Liver (tissue), 3 donors: ENCODE results near the gene MEAK7.

ENCODE experiments used
- FOXA1 ChIP-seq: IDR thresholded peaks from 2 replicates; pipeline ENCODE4 v1.6.1; 2016; ENCODE audit warnings: antibody characterized with exemption
- JUND ChIP-seq, 2 donors: IDR thresholded peaks; 2 replicates each; pipeline ENCODE4 v1.6.1; 2016; ENCODE audit warnings: antibody characterized with exemption in 2 of 2
- RAD21 ChIP-seq, 2 donors: IDR thresholded peaks; 2 replicates each; pipeline ENCODE4 v1.6.1; 2016; ENCODE audit warnings: antibody characterized with exemption in 2 of 2, mild to moderate bottlenecking in 2 of 2
- TAF1 ChIP-seq: conservative IDR thresholded peaks from 2 replicates; pipeline ENCODE4 v1.6.1; 2016; ENCODE audit warnings: antibody characterized with exemption, mild to moderate bottlenecking
- TF ChIP-seq, protein P1 (sequence below): IDR thresholded peaks from 2 replicates; pipeline ENCODE4 v1.6.1; 2016; ENCODE audit warnings: antibody characterized with exemption, mild to moderate bottlenecking
- TF ChIP-seq, protein P2 (sequence below): fragments of 150-350 bp; IDR thresholded peaks from 2 replicates; pipeline ENCODE4 v1.5.1; 2017; ENCODE audit warnings: improper control_type of control experiment, low read depth, low read length; ENCODE audit not compliant: missing input control
- TF ChIP-seq, protein P3 (sequence below): IDR thresholded peaks from 2 replicates; pipeline ENCODE4 v1.6.1; 2016; ENCODE audit warnings: antibody characterized with exemption
- TF ChIP-seq, protein P4 (sequence below): IDR thresholded peaks from 2 replicates; pipeline ENCODE4 v1.6.1; 2016; ENCODE audit warnings: antibody characterized with exemption
- donor health status: healthy.
- donor health status: healthy.

DNA sequence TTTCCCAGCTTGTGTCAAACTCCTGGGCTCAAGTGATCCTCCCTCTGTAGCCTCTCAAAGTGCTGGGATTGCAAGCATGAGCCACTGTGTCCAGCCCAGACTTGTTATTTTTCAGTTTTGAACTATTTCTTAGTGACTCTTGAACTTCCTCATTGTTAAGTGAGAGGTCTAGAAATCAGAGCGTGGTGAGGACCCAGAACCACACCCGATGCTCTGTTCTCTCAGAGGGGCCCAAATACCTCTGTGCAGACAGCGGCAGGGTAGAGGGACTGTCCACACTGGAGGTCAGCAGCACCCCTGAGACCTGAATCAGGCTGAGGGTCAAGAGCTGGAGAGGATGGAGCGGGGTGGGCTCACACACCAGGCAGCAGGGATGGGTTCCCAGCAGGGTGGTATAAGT lies 47.7 kb upstream of the MEAK7 start:
- TF ChIP-seq, protein P1, sequence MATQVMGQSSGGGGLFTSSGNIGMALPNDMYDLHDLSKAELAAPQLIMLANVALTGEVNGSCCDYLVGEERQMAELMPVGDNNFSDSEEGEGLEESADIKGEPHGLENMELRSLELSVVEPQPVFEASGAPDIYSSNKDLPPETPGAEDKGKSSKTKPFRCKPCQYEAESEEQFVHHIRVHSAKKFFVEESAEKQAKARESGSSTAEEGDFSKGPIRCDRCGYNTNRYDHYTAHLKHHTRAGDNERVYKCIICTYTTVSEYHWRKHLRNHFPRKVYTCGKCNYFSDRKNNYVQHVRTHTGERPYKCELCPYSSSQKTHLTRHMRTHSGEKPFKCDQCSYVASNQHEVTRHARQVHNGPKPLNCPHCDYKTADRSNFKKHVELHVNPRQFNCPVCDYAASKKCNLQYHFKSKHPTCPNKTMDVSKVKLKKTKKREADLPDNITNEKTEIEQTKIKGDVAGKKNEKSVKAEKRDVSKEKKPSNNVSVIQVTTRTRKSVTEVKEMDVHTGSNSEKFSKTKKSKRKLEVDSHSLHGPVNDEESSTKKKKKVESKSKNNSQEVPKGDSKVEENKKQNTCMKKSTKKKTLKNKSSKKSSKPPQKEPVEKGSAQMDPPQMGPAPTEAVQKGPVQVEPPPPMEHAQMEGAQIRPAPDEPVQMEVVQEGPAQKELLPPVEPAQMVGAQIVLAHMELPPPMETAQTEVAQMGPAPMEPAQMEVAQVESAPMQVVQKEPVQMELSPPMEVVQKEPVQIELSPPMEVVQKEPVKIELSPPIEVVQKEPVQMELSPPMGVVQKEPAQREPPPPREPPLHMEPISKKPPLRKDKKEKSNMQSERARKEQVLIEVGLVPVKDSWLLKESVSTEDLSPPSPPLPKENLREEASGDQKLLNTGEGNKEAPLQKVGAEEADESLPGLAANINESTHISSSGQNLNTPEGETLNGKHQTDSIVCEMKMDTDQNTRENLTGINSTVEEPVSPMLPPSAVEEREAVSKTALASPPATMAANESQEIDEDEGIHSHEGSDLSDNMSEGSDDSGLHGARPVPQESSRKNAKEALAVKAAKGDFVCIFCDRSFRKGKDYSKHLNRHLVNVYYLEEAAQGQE = no peak
- TF ChIP-seq JUND (IDR thresholded peaks at IDR 0.05) (no peak), RAD21 (IDR thresholded peaks at IDR 0.05) (no peak), TAF1 (no peak), FOXA1 (no peak)
- TF ChIP-seq, protein P2, sequence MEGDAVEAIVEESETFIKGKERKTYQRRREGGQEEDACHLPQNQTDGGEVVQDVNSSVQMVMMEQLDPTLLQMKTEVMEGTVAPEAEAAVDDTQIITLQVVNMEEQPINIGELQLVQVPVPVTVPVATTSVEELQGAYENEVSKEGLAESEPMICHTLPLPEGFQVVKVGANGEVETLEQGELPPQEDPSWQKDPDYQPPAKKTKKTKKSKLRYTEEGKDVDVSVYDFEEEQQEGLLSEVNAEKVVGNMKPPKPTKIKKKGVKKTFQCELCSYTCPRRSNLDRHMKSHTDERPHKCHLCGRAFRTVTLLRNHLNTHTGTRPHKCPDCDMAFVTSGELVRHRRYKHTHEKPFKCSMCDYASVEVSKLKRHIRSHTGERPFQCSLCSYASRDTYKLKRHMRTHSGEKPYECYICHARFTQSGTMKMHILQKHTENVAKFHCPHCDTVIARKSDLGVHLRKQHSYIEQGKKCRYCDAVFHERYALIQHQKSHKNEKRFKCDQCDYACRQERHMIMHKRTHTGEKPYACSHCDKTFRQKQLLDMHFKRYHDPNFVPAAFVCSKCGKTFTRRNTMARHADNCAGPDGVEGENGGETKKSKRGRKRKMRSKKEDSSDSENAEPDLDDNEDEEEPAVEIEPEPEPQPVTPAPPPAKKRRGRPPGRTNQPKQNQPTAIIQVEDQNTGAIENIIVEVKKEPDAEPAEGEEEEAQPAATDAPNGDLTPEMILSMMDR = no peak
- TF ChIP-seq, protein P3, sequence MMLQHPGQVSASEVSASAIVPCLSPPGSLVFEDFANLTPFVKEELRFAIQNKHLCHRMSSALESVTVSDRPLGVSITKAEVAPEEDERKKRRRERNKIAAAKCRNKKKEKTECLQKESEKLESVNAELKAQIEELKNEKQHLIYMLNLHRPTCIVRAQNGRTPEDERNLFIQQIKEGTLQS = no peak
- TF ChIP-seq, protein P4, sequence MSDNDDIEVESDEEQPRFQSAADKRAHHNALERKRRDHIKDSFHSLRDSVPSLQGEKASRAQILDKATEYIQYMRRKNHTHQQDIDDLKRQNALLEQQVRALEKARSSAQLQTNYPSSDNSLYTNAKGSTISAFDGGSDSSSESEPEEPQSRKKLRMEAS = no peak
